ENCODE results near the gene ZBTB7B.

ZBTB7B gene

DNA sequence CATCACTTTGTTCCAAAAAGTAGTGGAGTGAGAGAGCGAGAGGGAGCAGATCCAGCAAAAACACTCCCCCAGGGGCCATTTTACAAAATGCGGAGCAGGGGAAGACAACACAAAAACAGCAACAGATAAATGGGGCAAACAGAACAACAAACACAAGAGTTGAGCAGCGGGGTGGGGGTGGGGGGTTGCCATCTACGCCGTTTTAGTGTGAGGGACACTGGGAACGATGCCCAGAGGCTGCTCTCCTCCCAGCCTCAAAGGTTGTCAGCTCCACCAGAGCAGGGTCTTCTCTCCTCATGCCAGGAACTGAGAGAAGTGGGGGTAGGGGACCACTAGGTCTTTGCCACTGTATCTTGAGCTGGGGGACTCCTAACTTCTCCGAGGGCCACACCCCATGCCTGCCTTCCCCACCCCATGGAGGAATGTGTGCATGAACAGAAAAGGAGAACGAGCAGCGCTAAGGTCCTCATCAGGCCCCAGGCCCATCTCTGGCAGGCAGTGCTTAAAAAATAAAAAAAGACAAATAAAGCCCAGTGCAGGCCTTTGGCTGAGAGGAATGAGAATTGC is 45.4 kb upstream of the ZBTB7B start:
- TF ChIP-seq, protein P1, sequence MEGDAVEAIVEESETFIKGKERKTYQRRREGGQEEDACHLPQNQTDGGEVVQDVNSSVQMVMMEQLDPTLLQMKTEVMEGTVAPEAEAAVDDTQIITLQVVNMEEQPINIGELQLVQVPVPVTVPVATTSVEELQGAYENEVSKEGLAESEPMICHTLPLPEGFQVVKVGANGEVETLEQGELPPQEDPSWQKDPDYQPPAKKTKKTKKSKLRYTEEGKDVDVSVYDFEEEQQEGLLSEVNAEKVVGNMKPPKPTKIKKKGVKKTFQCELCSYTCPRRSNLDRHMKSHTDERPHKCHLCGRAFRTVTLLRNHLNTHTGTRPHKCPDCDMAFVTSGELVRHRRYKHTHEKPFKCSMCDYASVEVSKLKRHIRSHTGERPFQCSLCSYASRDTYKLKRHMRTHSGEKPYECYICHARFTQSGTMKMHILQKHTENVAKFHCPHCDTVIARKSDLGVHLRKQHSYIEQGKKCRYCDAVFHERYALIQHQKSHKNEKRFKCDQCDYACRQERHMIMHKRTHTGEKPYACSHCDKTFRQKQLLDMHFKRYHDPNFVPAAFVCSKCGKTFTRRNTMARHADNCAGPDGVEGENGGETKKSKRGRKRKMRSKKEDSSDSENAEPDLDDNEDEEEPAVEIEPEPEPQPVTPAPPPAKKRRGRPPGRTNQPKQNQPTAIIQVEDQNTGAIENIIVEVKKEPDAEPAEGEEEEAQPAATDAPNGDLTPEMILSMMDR (IDR thresholded peaks at IDR 0.05; ENCODE audit: low read depth, low read length), result no peak
- no peak for DNase-seq (ENCODE audit: low read depth in 2 of 2)
- H3K4me3 ChIP-seq (replicated peaks in 1 of 2; ENCODE audit: low read depth in 2 of 2, low read length in 2 of 2), result no peak overlapping the region

DNA sequence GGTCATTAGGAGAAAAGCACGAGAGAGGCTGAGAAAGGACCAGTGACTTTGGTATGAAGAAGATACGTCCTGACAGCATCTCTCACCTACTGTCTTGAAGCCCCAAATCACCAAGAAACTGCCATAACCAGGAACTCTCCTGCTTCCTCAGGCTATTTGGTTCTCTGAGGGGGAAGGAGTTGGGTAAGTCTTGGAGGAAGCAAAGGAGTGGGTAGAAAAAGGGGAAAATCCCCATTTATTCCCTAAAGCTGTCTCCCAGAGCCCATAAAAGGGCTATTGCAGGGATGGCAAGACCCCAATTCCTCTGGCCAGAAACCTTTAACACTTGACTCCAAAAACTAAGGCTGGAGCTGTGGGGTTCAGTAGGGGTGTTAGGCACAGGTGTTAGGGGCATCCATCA is 44.6 kb upstream of the ZBTB7B start:
- no peak overlapping the region for H3K4me3 ChIP-seq (replicated peaks in 1 of 2; ENCODE audit: low read depth in 2 of 2, low read length in 2 of 2)
- TF ChIP-seq, protein P1 (IDR thresholded peaks at IDR 0.05; ENCODE audit: low read depth, low read length), result no peak
- no peak for DNase-seq (ENCODE audit: low read depth in 2 of 2)

DNA sequence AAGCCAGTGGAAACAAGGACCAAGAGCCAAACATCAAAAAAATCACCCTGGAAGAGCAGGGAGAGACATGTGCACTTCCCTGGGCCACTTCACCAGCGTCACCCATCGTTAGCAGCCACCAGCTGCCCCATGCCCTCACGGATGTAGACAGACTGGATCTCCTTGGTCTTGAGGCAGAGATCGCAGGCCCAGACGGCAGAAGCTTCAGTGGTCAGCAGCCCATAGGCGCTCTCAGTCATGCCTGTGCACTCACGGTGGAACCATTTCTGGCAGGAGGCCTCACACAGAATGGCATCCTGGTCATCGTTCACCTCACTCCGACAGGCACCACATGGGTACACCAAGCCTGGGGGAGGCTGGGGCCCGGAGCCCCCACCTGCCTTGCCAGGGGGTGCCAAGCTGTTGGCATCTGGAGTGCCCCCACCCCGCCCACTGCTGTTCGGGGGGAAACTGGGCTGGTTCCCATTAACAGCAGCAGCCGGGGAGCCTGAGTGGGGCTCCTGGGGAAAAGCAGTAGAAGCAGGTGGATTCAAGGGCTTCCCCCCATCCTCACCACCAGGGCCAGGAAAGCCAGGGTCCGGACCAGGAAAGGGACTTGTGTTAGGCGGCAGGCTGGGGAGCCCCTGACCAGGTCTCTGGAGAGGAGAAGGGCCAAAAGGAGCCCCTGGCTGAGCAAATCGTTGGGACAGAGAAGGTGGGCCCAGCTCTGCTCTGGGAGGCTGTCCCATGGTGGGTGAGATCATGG is 43.7 kb upstream of the ZBTB7B start:
- H3K4me3 ChIP-seq (replicated peaks in 1 of 2; ENCODE audit: low read depth in 2 of 2, low read length in 2 of 2), result no peak overlapping the region
- no peak for DNase-seq (ENCODE audit: low read depth in 2 of 2)
- TF ChIP-seq, protein P1 (IDR thresholded peaks at IDR 0.05; ENCODE audit: low read depth, low read length), result no peak

DNA sequence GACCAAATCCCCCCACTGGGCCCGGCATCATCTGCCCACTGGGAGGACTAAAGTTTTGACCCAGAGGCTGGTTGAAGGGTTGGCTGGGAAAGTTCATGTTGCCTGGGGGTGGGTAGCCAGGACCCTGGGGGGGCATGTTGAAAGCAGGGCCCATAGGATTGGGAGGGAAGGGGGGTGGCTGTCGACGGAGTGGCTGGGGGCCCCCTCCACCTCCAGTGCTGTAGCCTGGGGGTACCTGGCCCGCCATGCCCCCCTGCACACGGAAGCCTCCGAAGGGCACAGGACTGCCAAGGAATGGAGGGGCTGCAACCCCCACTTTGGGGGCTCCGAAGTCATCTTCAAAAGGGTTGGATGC is 43.2 kb upstream of the ZBTB7B start:
- DNase-seq (ENCODE audit: low read depth in 2 of 2), result no peak
- TF ChIP-seq, protein P1 (IDR thresholded peaks at IDR 0.05; ENCODE audit: low read depth, low read length), result no peak
- no peak overlapping the region for H3K4me3 ChIP-seq (replicated peaks in 1 of 2; ENCODE audit: low read depth in 2 of 2, low read length in 2 of 2)

DNA sequence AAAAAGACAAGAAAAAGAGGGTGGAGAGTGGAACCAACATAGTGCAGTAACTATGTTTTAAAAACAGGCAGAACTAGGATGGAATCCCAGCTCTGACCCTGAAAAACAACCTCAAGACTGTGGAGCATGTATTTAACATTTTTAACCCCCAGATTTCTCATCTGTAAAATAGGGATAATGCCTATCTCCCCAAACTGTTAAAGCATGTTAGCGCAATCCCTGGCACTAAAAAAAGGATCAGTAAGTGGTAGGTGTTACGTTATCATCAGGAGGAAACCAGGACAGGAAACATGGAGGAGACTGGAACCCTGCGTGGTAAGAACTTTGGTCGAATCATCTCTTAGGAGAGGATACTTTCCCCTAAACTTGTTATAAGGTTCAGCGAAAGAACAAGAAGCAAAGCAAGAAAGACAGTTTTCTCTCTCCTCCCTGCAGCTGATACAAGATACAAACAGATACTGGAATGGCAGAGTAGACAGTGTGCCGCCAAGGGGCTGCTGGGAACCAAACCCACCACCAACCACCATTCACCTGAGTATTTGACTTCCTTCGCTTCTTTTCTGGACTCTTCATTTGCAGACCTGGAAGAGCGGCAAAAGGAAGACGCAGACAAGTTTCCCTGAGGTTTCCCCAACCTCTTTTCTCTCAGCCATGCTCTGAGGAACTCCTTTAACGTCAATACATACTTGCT is 42.0 kb upstream of the ZBTB7B start:
- H3K4me3 ChIP-seq (replicated peaks in 1 of 2; ENCODE audit: low read depth in 2 of 2, low read length in 2 of 2), result peak overlapping the region; percentile 59 to 75
- DNase-seq (ENCODE audit: low read depth in 2 of 2), result no peak
- TF ChIP-seq, protein P1 (IDR thresholded peaks at IDR 0.05; ENCODE audit: low read depth, low read length), result no peak

DNA sequence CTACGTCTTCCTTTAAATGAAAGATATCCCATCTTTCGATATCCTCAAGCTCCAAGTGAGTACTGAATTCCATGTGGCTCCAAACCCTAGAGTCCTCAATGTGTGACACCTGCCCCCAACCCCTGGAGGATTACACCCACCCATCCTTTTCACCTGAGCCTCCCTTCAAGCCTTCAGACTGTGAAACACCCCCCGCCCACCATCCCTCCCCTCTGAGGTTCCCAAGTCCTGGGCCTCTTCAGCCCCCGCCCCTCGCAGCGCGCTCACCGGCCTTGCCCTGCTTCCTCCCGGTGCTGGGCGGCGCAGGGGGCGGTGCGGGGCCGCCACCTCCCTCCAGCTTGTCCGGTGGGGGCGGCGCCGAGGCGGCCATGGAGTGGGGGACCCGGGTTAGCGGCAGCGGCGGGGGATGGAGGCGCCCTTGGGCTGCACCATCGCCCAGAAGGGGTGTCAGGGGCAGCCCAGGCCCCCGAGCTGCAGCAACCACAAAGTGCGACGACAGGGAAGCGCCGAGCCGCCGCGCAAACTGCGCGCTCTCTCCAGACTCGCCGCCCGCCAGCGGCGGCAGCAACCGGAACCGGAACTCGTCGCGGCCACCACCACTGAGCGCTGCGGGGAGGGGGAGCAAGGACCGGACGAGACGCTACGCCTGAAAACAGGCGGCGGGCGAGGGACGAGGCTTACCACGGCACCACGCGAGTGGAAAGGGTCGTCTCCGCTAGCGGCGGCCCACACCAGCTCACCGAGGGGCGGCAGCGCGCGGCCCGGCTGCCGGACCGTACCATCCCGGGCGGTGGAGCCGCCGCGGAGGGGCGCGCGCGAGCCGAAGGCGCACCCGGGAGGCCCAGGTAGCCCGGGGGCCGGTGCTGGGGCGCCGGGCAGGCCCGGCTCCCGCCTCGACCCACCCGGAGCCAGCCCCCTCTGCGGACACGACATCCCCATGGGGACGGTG is 41.1 kb upstream of the ZBTB7B start, which contains the start of gene PYGO2:
Gene PYGO2 (minus strand): TSS at position 576 of the 949 bp plus-strand sequence. CDS start 206 bp downstream, at position 370.
- TF ChIP-seq, protein P1 (IDR thresholded peaks at IDR 0.05; ENCODE audit: low read depth, low read length), result no peak
- DNase-seq (ENCODE audit: low read depth in 2 of 2), result peak; percentile 77 to 80
- peak within 1 kb of the TSS; percentile 59 to 75 for H3K4me3 ChIP-seq (replicated peaks in 1 of 2; ENCODE audit: low read depth in 2 of 2, low read length in 2 of 2)
